GM21717 (cell line): ENCODE measurements around the gene C1RL.

Experiments
- ATAC-seq: cut with Tn5 transposase; IDR thresholded peaks from one replicate; pipeline ENCODE4 v1.9.1; 2021; ENCODE audit warnings: mild to moderate bottlenecking, moderate library complexity; ENCODE audit not compliant: unreplicated experiment

C1RL gene

DNA sequence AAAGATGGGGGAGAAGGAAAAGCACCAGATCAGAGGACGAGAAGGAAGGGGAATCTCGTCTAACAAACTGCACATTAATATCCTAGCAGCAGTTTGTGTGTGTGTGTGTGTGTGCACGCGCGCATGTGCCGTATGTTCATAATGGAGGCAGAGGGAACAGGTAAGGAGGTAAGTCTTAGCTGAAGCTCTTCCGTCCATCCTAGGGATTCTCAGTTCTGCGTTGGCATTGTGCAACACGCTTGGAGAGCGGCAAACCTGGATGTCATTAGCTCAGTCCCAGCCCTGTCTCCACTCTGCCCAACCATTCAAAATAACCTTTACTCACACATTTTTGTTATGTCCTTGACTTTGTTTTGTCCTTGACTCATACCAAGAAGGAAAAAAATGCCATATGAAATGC, 15.1 kb downstream of the C1RL start:
- no peak for ATAC-seq

DNA sequence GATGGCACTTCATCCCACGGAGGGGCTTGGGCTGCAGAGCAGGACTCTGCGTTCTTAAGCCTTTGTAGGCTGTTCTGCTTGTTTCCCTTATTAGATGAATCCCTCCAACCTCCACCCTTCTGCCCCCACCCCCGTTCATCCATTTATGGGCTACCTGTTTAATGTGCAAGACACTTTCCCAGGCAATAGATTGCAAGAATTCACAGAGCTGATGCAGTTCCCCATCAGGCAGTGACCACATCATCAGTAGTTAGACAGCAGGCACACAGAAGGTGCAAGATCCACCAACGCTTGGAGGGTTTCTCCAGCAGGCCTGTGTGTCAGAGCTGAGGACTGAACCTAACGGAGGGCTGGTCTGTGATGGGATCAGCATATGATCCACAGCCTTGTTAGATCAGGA, 15.5 kb downstream of the C1RL start:
- ATAC-seq, result no peak

DNA sequence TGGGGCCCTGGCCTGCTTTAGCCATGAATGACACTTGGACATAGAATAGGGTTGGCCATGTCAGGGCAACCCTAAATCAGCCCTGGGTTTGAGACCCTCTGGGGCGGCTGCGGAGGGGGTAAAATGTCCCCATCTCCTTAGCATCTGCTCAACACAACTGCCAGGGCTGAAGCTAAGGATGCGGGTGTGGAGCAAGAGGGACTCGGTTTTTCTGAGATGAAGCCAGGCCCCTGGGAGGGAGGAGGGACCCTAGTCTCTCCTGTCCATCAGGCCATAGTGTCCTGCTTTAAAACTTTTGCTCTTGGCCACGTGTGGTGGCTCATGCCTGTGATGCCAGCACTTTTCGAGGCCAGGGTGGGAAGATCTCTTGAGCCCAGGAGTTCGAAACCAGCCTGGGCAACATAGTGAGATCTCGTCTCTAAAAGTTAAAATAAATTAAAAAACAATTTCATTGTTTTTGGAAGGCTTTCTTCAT, 16.0 kb downstream of the C1RL start:
- no peak for ATAC-seq

DNA sequence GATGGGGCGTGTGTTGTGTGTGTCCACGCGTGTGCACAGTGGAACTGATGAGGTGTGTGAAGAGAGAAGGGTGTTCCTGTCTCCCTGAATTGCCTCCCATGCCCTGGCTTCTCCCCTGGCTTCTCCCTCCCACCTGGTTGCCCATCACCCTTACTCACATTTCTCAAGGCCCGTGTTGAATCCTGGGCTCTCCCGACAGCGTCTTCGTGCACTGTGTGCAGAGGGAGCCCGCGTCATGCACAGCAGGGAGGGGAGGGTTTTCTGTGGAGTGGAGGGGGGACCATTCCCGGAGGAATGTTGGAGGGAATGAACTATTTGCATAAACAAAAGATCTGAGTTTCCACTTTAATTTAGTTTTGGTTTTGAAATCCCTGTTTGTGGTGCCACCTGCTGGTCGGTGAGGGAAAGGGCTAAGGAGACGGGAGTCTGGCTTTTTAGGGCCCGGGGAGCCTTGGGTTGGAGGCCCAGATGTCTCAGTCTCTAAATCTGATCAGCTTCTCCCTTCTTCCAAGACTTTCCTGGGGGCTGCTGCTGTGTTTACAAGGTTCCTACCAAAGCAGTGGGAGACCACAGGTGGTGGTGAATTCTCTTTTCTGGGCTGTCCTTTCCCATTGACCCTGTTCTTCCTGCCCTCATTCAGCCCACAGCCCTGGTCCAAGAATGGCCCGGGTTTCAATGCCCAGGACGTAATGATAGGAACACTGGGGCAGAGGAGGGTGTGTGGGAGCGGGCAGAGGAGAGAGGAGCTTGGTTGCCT, 16.6 kb downstream of the C1RL start, which contains the start of gene C1R:
Gene C1R (minus strand): TSS at position 217 of the 757 bp plus-strand sequence. CDS start 57 bp downstream, at position 160.
- no peak for ATAC-seq

DNA sequence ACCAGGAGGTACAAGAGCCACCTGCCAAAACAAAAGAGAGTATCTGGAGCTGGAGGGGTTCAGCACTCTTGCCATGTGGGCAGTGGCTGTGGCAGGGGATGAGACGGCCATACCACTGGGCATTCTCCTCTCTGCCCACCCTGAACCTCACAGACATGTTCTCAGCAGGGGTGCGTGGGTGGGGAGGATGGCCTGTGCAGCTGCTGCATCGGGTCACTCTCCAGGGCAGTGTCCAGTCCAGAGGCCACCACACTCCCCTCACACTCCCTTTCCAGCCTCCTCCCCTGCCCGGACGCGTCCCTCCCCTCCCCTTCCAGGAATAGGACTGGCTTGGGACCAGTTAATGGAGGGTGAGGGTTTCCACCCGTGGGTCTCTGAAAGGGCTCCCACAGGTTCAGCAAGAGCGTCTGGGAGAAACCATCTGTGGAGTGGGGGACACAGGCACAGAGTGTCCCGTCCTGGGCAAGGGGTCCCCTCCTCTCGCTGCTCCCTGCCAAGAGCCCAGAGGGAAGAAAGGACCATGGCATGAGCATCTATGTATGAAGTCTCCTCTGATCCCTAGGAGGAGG, 17.3 kb downstream of the C1RL start:
- no peak for ATAC-seq

DNA sequence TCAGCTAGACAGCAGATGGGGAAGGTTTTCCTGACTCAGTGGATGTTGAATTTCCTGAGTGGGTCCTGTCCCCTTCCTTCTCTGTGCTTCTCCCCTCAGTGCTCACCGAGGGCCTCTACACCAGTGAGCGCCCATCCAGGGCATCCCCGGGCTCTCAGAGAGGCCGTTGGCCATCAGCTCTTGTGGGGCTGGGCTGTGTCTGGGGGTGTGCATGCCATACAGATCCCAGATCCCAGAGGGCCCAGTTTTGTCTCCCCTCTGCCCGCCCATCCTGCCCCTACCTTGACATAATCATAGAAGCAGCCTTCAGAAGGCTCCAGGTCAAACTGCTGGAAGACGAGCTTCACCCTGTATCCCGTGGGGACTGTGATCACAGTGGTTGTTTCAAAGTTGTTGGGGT, 17.8 kb downstream of the C1RL start:
- ATAC-seq, result no peak

DNA sequence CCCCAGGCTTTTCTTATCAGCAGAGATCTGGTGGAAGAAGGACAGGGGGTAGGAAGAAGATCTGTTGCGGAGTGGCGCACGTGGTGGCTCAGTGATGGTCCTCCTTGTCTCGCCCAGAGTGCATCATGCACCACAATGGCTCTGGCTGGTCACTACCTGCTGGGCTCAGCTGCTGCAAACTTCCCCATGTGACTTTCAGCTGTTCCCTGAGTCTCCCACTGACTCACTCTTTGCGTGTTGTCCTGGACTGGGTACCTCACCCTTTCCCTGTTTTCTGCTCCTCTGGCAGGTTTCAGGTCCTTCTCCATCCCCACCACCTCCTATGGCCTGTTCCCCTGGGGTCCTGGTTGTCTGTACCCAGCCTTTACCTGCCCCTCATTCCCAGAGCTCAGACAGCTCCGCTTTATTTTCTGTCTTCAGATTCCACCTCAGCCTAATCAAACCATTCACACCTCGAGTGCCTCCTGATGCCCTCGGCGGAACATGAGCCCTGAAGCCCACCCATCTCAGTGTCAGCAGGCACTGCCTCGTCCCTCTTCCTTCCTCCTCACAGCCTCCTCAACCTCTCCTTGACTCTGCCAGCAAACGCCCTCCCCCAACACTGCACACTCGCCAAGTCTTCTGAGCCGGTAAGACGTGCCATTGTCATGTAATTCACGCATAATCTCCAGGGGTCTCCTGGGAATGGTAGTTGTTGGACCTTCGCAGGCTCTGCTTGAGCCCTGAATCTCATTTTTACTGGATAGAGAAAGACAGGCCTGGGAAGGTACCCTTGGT, 18.6 kb downstream of the C1RL start:
- no peak for ATAC-seq

DNA sequence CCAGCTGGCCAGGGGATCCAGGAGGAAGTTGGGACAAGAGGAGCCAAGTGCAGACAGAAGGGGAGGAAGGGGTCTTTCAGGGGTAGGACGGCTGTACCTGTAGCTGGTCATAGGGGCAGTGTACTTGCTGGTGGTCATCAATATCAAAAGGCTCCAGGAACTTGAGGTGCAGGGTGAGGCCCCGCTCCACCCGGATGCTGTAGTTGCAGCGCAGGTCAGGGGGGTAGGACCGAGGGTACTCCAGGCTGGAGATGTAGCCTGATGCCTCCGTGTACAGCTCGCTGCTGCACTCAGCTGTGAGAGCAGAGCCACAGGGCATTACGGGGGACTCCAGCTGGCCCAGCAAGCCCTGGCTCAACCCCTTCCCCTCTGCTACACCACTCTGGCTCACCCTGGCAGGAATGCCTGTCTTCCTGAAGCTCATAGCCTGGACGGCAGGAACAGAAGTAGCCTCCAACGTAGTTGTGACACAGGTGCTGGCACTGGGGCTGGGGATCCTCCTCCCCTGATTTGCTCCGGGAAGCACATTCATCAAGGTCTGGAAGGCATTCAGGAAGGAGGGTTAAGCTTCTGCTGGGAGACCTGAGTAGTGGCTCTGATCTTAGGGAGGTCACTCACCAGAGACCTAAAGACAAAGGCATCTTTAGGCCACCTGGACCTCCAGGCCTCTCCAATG, 19.7 kb downstream of the C1RL start:
- ATAC-seq, result no peak

DNA sequence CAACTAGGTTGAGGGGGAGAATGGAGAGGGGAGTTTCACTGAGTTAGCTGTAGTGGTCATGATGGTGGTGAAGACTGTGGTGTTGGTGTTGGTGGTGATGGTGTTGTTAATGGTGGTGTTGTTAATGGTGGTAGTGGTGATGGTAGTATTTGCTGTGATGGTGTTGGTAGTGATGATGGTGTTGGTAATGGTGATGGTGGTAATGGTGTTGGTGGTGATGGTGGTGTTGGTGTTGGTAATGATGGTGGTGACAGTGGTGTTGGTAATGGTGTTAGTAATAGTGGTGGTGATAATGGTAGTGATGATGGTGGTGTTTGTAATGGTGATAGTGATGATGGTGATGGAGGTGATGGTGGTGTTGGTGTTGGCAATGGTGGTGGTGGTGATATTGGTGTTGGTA, 25.9 kb downstream of the C1RL start:
- ATAC-seq, result no peak

DNA sequence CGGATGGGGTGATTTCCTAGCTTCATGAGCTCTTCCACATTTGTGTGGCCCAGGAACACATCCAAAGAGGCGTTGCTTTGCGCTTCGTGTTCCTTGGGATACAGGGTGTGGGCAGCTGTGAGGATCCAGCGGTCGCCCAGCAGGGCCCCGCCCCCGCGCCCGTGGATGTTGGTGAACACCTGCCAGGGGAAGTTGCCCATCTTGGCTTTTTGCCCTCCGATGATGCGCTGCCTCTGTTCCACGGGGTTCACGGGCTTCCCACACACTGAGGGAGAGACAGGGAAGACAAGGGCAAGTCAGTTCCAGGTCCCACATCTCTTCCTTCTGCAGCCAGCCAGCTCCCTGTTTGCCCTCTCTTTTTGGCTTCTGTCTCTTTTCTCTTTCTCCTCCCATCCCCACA, 28.0 kb downstream of the C1RL start:
- no peak for ATAC-seq

DNA sequence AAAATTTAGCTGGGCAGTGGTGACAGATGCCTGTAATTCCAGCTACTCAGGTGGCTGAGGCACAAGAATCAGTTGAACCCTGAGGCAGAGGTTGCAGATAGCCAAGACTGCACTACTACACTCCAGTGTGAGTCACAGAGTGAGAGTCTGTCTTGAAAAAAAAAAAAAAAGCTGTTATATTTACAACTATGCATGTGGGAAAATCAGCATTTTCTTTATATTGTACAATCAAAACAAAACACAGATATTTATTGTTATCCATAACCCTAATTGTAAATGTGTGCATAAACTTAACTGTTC, 29.2 kb downstream of the C1RL start:
- no peak for ATAC-seq

DNA sequence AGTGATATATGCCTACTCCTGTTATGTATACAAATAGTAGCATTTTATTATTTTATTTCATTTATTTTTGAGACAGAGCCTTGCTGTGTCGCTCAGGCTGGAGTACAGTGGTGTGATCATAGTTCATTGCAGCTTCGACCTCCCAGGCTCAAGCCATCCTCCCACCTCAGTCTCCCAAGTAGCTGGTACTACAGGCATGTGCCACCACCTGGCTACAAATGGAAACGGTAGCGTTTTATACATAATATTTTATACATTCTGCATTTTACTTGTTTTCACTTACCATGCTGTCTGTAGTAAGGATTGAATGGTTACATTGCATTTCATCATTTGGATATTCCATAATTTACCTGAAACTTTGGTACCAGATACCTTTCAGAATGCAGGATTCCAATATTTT, 30.9 kb downstream of the C1RL start:
- no peak for ATAC-seq

DNA sequence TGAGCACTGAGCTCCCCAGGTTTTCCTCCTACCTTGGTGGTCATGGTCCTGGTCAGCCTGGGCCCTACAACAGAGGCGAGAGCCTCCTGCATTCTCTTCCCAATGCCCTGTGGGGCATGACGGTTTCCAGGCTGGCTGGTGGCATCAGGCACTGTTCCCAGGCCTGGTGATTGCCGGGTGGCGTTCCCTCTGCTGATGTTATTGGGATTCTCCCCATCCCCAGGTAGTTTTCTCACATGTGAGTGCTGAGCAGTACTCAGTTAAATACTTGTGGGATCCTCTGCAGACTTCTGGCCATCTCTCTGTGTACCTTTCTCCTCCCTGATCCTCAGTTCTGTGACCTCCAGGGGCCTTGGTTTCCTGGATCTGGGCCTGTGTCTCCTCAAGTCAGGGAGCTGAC, 32.5 kb downstream of the C1RL start:
- no peak for ATAC-seq

DNA sequence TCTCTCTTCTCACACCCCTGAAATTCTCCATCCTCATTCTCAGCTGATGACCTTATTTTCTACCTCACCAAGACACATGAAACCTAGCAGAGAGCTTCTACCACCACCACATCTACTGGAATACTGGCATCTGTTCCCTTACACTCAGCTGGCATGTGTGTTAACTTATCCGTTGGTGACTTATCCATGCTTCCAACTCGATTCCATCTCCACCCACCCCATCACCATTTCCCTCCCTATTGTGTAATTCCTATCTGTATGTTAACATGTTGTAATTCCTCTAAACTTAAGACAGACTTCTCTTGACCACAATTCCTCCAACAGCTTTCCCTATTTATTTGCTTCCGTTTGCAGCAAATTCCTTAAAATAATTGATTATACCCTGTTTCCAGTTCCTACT, 33.1 kb downstream of the C1RL start:
- no peak for ATAC-seq

DNA sequence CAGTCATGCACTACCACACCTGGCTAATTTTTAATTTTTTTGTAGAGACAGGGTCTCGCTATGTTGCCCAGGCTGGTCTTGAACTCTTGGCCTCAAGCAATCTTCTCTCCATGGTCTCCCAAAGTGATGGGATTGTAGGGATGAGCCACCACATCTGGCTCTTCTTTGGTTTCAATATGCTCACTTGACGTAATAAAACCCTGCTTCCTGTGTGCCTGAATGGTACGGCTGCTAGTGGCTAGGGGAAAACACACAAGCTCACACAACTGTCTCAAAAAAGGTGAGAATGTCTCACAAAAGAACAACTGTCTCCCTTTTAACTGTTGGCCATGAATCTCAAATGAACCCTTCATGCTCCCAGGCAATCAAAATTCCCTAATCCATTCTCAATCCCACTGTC, 33.5 kb downstream of the C1RL start:
- no peak for ATAC-seq

DNA sequence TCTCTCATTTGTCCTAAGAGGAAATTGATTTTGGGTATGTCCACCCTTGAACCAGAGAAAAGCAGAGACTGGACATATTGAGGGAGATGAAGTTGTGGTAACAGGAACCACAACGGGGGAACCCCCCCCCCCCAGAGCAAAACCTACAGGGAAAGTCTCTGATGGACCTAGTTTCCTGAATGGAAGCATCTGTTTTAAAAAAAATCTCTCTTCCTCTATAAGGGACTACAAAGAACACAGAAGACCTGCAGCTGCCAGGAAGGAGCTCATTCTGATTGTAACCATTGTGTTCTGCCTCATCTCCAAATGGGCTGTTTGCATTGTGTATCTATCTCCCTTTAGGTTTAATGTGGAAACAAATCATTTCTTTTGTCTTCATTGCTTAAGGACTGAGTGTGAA, 35.1 kb downstream of the C1RL start:
- no peak for ATAC-seq

DNA sequence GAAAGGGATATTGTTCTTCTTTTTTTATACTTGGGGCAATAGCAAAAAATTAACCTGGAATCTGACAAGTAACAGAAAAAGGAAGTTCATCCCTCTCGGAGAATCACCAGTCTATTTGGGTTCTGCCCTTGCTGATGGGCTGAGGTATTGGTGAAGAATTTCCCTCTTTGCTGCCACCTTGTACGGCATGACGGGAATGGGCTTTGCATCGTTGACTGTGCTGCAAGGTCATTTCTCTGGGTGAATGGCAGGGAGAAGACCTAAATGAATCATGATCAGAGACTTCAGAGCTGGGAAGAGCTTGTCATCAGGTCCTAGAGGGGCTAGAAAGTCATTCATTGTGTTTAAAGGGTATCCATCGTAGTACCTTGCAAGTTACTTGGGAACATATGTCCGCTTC, 36.5 kb downstream of the C1RL start:
- no peak for ATAC-seq

DNA sequence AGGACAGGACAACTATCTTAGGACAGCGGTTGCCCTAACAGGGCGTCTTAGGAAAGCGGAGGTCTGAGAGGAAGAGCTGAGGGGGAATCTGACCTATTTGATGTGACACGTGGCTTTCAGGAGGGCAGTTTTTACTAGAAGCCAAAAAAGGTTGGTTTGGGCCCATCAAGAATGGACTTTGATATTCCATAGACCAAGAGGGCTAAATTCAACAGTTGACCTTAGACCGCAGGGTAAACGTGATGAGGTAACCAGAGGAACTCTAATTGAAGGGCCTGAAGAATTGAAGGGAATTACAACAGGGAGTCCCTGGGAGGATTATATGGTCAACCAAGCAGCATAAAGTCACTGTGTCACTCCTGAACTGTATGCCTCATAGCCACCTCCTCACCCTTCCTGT, 37.0 kb downstream of the C1RL start:
- no peak for ATAC-seq

DNA sequence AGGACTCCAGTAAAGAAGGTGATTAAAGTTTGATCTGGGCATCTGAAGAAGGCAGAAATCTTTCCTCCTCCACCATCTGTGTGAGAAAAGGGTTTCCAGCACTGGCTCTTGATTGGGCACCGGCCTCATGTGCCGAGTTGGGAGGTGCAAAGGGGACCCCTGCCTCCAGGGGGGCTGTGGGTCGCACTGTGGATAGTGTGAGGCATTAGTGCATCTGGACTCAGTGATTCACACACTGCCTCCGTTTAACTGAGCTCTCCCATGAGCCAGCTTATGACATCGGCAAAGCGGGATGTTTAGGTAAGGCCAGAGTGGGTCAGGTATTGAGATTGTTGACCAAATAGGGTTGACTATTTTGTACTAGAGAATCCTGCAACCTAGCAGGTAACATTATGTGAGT, 39.6 kb downstream of the C1RL start:
- ATAC-seq, result no peak

DNA sequence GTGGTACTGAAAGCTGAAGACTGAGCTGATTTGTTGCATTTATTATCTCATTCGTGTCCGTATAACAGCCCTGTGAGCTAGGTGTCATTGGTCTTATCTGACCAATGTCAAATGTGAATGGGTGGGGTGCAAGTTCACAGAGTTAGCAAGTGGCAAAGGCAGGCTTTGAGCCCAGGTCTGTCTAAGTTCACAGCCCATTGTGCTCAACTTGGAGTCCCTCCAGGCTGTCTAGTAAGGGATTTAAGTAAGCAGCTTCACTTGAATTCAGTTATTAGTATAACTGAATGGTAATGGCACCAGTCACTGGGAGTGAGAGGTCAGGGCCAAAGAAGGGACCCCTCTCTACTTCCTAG, 40.0 kb downstream of the C1RL start:
- no peak for ATAC-seq

DNA sequence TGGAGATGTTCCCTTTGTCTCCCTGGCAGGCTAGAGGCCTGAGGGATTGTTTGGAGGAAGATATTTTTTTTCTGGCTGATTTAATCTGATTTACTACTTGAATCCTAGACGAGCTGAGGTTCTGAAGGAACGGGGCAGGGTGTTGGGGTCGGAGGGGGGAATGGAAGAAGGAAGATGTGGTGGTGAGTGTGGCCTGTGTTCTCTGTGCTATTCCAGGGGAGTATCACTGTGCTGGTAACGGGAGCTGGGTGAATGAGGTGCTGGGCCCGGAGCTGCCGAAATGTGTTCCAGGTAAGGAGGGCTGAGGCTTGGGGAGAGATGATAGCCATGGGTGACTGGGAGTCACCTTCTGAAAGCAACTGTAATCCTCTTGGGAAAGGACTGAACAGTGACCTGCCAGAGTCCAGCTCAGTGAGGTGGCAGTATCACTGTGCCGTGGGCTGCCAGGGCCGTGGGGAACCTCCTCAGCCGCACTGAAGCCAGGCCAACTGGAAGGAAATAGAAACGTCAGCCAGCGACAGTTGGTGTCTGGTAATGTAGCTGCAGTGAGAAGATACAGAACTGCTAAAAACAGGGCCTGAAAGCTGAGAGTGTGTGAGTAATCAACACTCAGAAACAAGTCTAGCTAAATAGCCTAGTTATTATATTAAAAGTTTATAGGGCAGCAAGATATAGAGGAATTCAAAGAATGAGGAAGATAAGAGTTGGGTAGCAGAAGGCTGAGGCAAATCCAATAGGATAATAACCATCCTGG, 40.6 kb downstream of the C1RL start:
- ATAC-seq, result no peak
